ENCODE data around the gene EPB41.

Gene EPB41

DNA sequence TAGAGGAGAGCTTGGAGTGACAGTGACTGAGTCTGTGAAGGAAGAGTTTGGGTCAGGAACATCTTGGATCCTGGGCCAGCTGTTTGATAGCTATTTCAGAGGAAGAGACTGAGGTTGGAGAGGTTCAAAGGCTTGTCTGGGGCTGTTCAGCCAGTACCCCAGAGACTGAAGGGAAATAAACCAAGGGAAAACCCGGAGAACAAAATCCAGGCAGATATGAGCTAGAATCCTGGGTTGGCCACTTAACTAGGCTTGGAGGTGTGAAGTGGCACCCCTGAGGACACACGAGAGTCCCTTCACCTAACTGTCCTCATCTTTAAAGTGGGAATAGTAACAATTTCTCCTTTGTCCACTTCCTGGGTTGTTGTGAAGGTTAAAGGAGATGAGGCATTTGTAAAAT lies 23.1 kb upstream of the EPB41 start:
- DNase-seq, result no peak

DNA sequence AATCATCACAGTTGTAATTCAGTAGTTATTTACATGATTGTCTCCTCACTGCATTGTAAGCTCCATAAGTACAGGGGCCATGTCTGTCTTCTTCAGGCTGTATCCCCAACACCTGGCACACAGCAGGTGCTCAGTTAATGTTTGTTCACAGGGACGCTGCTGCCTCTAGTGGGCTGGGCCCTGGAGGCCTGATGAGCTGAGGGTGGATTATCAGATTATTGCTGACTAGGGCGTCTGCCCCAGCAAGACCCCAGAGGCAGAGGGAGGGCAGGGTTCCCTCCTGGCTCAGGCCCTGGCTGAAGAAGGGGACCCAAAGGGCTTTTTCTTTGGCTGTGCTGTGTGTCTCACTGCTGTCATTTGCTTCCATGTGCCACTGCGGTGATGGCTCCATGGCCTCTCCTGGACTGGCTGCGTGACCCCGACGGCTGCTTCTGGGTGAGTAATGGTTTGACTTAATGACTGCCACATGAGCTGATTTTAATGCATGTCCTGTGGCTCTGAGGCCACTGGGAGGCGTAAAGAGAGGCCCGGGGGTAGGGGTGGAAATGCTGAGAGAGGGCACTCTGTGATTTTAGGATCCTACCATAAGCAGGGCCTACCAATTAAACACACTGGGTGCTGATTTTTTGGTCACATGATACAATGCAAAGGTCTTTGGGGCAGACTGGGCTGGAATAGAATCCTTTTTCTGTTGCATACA lies 20.8 kb upstream of the EPB41 start:
- peak; percentile 23 for DNase-seq

DNA sequence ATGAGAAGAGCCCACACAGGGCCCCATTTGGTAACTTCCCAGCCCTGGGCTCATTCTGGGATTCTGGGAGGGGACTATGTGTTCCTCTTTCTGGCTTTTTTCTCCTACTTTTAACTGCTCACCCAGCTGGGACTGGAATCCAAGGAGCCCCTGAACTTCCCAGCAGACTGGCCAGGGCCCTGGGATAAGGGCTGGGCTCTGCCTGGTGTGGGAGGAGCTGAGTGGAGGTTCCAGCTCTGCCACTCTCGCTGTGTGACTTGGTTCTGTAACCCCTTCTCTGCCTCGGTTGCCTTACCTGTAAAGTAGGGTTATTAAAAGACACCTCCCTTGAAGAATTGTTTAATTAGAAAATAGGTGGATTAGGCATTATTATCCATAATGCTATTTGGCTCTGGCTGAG lies 19.6 kb upstream of the EPB41 start:
- no peak for DNase-seq

DNA sequence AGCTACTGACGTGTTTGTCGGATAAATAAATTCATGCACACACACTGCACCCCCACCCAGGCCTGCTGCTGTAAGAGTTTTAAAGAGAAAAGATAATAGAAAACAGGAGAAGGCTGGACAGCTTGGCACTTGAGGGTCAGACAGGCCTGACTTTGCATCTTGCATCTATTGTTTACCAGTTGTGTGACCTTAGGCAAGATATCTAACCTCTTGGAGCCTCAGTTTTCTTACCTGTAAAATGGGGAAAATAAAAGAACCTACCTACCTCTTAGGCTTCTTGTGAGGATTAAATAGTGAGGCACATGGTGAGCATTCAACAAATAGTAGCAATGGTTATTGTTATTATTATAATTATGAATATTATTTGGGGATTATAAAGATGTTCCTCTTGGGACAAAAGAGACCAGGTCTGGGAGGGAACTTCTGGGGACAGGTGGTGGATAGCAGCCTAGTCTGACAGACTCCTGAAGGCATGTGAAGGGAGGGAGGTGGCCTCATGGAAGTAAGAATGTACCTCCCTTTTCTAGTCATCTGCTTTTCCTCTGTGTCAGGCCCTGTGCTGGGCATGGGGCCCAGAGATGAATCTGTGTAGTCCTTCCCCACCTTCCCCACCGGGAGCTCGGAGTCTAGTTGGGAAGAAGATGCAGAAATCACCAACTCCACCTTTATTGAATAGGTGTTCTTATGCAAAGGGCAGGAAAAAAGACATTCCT lies 18.3 kb upstream of the EPB41 start:
- DNase-seq, result no peak

DNA sequence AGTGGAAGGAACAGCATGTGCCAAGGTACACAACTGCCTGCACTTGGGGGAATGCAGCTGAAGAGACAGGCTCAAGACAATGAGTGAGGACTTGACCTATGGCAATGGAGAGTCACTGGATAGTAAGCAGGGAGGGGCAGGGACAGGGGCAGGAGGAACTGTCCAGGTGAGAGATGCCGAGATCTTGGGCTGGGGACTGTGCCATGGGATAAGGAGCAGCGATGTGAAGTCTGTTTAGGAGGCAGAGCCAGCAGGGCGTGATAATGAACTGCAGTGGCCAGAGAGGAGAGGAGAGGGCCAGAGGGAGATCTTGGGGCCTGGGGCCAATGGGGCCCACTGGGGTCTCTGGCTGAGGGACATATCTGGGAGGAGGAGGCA lies 17.8 kb upstream of the EPB41 start:
- no peak for DNase-seq

DNA sequence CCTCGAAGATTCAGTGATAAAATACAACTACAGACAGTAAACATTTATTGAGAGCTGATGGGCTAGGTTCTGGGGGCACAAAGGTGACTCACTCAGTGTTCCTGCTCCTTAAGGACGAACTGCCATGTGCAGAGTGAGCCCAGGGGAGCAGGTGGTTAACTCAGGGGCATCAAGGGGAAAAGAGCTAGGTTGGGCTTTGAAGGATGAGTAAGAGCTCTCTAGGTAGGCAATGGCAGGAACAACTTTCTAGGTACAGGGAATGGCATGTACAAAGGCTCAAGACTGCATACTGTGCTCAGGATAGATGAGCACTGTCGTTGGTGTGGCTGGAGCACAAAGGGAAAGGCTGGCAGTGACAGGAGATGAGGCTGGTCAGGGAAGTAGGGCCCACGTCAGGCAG lies 16.6 kb upstream of the EPB41 start:
- DNase-seq, result no peak

DNA sequence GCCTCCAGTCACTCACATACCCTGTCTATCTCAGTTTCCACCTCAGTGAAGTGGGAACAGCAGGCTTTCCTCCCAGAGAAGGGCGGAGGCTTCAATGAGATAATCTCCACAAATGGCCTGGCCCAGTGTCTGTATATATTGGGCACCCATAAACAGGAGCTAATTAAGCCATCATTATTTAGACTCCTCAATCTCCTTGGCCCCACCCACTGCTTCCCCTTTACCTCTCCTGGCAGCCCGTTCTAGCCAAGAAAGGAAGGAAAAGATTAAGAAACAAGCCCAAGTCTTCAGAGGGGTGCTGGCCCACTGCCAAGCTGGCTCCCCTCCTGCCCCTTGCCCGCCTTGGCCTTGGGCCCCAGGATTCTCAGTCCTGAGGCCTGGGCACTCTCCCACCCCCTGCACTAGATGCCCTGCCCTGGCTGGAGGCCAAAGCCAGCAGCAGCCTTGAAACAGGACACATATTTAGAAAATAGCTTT lies 15.9 kb upstream of the EPB41 start:
- DNase-seq, result no peak

DNA sequence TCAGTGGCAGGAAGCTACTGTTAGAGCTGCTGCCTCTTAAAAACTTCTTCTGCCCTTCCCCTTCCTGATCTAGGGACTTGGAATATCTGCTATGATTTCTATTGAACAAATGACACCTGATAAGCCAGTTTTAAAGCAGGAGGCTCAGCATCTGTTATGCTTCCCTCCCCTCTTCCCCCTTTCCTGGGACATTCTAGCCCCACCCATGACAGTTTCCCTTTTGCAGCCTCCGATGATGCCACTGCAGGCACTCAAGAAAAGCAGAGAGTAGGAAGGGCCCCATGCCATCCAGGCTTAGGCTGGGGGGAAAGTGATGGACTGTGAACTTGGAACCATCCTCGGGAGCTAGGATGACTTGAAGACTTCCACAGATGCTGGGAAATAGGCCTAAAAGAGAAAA lies 15.1 kb upstream of the EPB41 start:
- no peak for DNase-seq

DNA sequence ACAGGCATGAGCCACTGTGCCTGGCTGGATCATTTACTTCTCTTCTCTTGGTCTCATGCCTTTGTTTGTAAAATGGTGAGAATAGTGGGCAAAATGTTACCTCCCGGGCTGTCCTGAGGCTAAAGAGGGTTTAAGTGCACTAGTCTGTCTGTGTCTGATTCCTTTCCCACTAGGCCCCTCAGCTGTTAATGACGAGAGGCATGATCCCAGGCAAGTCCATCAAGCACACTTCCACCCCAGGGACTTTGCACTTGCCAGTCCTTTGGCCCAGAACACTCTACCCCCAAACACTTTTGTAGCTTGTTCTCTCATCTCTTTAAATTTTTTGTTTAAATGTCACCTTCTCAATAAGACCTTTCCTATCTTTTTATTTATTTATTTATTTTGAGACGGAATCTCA lies 13.8 kb upstream of the EPB41 start:
- no peak for DNase-seq

DNA sequence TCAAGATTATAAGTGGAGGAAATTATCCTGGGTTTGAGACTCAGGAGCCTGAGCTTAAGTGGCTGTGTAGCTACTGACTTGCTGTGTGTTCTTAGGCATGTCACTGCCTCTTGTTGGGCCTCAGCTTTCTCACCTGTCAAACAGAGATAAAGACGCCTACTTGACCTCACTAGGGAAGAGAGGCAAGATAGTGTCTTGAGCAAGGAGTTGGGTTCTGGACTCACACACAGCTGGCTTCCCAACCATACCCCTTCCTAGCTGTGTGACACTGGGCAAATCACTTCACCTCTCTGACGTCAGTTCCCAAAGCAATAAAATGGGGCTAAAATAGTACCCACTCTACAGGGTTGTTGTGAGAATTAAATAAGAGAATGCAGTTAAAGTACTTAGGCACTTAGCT lies 11.6 kb upstream of the EPB41 start:
- DNase-seq, result no peak

DNA sequence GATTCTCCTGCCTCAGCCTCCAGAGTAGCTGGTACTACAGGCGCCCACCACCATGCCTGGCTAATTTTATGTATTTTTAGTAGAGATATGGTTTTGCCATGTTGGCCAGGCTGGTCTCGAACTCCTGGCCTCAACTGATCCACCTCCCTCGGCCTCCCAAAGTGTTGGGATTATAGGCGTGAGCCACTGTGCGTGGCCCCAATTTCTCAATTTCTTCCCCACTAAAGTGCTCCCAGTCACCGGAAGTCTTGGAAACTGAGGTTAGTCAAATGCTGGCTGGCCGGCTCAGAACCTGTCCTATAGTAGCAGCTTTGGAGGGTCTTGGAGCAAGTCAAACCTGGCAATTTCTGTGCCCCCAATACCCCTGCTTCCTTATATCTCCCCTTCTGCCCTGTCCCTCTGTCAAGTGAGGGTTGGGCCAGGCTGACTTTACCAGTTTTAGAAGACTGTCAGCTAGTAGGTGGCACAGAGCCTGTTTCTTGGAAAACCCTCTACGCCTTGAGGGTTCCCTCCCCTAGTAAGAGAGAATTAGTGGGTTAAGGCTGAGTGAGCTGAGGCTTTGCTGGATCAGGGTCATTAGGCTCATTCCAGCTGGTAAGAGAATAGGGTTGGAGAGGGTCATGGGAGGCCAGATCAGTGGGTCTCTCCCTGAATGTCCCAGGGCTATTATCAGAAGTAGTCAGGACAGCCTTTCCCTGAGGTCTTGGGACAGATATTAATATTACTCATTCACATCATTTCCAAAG lies 8.3 kb upstream of the EPB41 start:
- DNase-seq, result no peak

DNA sequence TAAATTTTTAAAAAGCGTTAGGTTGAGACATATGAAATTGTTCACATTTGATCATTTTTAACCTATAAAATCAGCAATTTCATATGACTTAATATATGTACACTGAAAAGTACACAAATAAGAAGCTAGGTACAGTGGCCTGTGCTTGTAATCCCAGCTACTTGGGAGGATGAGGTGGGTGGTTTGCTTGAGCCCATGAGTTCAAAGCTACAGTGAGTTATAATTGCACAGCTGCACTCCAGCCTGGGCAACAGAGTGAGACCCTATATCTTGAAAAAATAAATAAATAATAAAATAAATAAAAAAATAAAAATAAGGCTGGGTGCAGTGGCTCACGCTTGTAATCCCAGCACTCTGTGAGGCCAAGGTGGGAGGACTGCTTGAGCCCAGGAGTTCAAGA lies 5.2 kb upstream of the EPB41 start:
- DNase-seq, result no peak

DNA sequence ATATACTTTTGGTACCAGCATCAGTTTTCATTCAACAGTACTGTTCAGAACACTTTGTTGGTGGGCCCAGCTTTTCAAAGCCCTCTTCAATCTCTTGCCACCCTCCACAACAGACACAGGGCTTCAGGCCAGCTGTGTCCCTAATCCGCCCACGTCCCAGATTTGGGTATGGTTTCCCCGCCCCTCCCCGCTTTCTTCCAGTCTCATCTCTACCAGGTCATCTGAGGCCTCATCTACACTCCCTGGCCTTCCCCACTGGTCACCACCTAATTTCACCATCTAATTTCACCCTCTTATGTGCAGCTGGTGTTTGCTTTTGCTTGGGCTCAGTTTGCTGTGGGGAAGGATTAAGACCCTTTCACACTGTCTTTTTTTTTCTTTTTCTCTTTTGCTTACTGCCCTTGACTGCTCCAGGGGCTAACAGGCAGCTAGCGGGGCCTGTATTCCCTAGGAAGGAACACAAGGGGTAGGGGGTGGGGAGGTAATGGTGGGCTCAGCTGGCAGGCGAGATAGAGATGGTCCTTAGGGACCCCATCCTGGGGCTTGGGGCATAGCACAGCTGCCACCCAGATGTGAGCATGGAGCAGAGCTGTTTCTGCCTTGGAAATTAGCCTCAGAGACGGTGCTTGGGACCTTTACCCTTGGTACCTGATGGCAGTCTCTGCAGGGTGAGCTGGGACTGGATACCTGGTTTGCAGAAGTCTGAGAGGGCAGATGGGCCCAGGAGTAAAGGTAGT lies 3.8 kb upstream of the EPB41 start:
- DNase-seq, result no peak

DNA sequence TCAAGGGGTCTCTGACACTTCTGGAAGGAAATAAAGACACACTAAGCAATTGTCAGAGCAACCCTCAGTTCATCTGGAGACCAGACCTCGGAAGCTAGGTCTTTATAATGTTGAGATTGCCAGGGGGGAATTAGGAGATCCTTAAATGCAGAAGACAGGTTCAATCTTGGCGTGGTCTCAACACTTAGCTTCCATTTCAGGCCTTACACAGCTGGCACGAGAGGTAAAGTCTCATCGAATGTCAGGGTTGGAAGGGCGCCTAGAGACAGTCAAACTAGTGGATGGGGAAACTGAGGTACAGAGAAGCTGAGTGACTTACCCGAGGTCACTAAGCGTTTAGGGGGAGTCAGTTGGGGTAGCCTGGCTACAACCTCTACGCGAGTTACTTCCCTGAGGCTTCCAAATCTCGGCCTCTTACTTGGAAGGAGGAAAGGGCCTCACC lies 562 bp upstream of the EPB41 start:
- DNase-seq, result no peak

DNA sequence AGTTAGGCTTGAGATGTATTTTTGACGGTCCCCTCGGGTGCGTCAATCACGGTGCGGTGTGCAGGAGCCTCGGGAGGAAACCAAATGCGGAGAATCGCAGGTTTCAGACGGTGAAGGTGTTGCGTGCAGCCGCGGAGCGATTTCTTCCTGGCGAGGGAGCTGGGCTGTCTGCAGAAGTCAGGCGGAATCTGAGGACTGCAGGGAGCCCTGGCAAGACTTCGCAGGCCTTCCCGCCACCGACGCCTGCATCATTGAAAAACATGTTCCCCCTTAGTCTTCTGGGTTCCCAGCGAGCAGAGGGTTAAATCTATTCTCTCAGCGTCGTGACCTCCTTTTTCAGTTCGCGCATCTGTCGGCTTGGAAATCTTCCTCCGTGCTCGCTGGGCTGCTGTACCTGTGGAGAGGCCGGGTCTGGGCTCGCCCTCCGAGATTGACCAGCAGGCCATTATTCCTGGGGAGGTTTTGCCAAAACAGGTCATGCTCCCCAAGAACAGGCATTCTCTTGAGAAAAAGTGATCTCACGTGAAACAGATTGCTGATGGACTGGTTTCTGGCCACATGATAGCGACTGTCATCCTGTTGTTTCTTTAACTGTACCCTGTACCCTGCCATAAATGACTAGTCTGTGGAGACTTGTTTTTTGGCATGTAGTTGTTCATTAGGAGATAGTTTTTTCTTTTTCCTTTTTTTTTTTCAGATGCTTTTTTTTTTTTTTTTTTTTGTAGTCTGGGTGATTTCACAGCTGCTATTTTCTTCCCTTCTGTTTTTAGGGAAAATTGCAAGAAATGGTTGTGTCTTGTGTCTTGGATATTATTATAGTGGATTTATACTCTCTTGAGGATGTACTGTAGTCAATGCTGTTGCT lies 894 bp downstream of the EPB41 start:
- peak; percentile 64 for DNase-seq

DNA sequence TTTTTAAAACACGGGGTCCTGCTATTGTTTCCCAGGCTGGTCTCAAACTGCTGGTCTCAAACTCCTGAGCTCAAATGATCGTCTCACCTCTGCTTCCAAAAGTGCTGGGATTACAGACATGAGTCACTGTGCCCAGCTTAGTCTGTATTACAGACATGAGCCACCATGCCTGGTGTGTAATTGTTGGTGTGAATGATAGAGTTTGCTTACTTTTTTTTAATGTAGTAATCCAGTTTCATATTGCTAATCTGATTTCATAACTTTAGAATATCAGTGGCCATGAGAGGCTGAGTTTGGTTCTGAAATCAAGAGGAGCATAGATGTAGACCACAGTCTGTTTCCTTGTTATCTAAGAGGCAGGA lies 3.4 kb downstream of the EPB41 start:
- DNase-seq, result peak; percentile 24

DNA sequence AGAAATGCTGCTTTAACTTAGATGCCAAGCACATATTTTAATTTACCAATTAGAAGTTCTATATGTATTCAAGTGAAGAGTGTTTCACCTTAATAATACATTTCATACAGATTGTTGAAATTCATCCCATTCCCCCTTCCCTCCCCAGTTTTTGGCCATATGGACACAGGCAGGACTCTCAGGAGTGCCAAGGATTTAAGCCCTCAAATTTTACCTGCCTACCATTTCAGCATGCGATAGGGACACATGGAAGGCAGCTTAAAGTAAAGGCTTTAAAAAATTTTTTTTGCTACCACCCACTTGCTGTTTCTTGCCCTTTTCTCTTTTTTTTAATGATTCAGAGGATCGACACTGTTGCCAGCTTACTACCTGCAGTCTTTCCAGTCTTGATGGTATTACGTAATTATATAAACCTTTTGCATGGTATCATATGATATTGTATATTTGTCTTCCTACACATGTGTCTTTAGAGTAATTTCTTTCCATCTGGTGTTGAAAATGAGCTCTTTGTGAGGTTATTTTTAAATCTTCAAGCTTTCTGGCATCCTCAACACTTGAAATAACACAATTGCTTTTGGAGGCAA lies 7.0 kb downstream of the EPB41 start:
- DNase-seq, result no peak

DNA sequence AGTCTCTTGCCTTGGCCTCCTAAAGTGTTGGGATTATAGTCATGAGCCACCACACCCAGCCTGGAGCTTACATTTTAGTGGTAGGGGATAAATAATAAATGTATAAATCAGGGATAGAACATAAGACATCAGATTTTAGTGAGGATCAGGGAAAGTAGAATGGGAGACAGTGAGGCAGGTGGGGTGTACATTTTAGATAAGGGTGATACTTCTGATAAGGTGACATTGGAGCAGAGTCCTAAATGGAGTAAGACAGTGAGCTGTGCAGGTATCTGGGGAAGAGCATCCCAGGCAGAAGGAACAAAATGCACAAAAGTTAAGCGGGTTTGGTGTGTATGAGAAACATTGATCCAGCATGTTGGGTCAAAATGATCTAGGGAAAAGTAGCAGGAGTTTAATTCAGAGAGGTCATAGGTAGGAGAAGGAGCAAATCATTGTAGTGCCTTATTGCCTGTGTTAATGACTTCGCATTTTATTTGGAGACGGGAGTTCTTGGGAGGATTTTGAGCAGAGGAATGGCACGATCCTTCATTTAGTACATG lies 11.1 kb downstream of the EPB41 start:
- DNase-seq, result no peak

DNA sequence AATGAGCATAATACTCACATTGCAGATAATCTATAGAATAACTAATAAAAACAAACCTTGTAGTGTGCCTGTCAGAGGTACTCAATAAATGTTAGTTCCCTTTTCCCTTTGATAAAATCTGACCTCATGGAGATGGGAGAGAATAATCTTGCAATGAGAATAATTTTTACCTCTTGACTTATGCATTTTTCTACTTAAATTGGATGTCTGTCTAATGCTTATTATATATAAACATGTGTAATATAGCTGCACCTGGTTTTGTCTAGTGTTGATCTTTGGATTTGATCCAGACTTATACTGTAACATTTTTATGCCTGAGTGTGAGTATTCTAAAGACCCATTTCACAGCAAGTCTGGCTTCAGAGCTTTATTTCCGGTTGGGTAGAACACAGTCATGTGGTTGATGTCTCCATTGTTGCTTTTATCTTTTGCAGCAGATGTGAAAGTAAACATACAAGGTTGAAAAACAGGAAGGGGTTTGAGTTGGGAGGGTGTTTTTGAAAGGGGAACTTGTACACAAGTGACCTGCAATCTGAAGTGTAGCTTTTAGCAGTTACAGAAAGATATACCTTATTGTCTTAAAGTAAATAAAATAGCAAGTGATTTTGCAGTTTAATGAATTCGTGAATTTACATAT lies 12.4 kb downstream of the EPB41 start:
- DNase-seq, result peak; percentile 77

DNA sequence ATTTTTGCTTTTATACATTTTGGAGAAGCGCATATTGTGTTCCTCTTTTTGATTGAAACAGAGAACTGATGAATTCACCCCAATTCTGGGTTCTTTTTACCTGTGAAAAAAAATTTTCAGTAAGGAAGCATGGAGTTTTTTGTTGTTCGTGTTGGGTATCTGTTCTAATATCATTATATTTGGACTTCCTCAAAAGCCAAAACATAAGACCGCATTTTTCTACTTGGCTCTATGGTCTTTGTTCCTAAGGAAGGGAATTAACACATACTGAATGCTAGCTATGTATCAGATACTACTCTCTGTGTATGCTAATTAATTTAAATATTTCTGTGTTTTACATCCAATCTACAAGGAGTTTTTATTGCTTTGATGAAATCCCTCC lies 12.9 kb downstream of the EPB41 start:
- DNase-seq, result no peak

DNA sequence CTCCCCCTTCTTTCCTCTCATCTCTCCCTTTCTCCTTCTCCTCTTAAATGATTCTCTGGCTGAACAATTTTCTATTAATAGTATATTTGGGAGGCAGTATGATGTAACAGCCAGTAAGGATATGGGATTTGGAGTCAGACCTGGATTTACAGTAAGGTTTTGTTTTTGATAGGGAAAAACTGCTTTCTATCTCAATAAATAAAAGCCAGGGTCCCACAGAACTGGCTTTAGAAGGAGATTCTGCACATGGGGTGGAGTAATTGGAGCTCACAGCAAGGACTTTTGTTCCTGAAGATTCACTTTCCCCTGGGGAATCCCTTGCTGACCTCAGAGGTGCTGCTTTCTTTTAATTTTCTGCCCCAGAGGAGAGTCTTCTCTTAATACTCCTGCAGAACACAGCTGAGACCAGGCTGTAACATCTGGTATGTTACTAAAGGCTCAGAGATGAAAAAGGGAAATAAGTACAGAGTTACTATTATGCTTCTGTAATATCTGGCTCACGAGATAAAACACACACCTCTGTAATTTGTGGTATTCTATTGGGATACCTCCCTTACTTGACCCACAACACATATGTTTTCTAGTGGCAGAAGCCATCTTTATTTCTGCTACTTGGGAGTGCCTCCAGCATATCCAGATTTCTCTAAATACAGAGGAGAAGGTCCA lies 13.4 kb downstream of the EPB41 start:
- DNase-seq, result no peak

Measured in activated CD4-positive, alpha-beta T cell treated with anti-CD3 and anti-CD28 coated beads, Interleukin-2, amount 50 U/mL, for 16 hours (primary cell).